GM23338 (cell line): ENCODE measurements around the gene DCLK1.

Experiments
- CREB1 ChIP-seq: fragments of 250-450 bp; sonication (Bioruptor Pico); IDR thresholded peaks from 2 replicates; pipeline ENCODE4 v1.5.0; 2020; ENCODE audit warnings: low read depth, mild to moderate bottlenecking, moderate library complexity
- CTCF ChIP-seq, 2 experiments: fragments of 200-600 bp in 1 of 2; sonication (generic) in 1 of 2; conservative IDR thresholded peaks; 2 replicates each; pipeline versions ENCODE4 v1.5.1 to v1.6.1; 2016 to 2017; ENCODE audit warnings: antibody characterized with exemption in 2 of 2, low read depth in 2 of 2, mild to moderate bottlenecking in 2 of 2, moderate library complexity in 1 of 2
- ETS1 ChIP-seq: IDR thresholded peaks from 2 replicates; pipeline ENCODE4 v1.6.1; 2016; ENCODE audit warnings: antibody characterized with exemption
- EZH2 ChIP-seq: fragments of 200-600 bp; sonication (generic); IDR thresholded peaks from one replicate; pipeline ENCODE4 v1.8.0; 2017; ENCODE audit warnings: antibody characterized with exemption, mild to moderate bottlenecking, low read depth; ENCODE audit not compliant: unreplicated experiment
- EZH2phosphoT487 ChIP-seq: fragments of 200-600 bp; sonication (generic); IDR thresholded peaks from one replicate; pipeline ENCODE4 v1.8.1; 2018; ENCODE audit warnings: antibody characterized with exemption; ENCODE audit not compliant: unreplicated experiment
- JUNB ChIP-seq: IDR thresholded peaks from one replicate; pipeline ENCODE4 v1.6.1; 2016; ENCODE audit warnings: antibody characterized with exemption; ENCODE audit not compliant: unreplicated experiment
- NANOG ChIP-seq: IDR thresholded peaks from 2 replicates; pipeline ENCODE4 v1.6.1; 2016; ENCODE audit warnings: antibody characterized with exemption, borderline replicate concordance
- POLR2AphosphoS5 ChIP-seq: IDR thresholded peaks from 2 replicates; pipeline ENCODE4 v1.6.1; 2016; ENCODE audit warnings: antibody characterized with exemption, low read depth
- REST ChIP-seq: IDR thresholded peaks from one replicate; pipeline ENCODE4 v1.6.1; 2018; ENCODE audit warnings: antibody characterized with exemption; ENCODE audit not compliant: unreplicated experiment
- STAT1 ChIP-seq: IDR thresholded peaks from one replicate; pipeline ENCODE4 v1.6.1; 2016; ENCODE audit warnings: antibody characterized with exemption; ENCODE audit not compliant: unreplicated experiment
- ZNF331 ChIP-seq: fragments of 250-450 bp; sonication (Bioruptor Pico); IDR thresholded peaks from 2 replicates; pipeline ENCODE4 v1.5.0; 2020; ENCODE audit warnings: low read depth, mild to moderate bottlenecking, moderate library complexity
- ZNF462 ChIP-seq: fragments of 250-450 bp; sonication (Bioruptor Pico); IDR thresholded peaks from 2 replicates; pipeline ENCODE4 v1.5.0; 2020; ENCODE audit warnings: mild to moderate bottlenecking, moderate library complexity

- TF ChIP-seq CTCF (conservative IDR thresholded peaks at IDR 0.05; ENCODE audit: low read depth in 2 of 2) (no peak), EZH2 (no peak), POLR2AphosphoS5 (no peak), EZH2phosphoT487 (no peak), ETS1 (no peak), REST (no peak), NANOG (no peak), JUNB (no peak), CREB1 (no peak), ZNF462 (CRISPR knock-in tag) (no peak), ZNF331 (CRISPR knock-in tag) (no peak), STAT1 (no peak)
These were observed 406.7 kb downstream of the DCLK1 start for GRCh38 chr13:35724446-35724845.
